MM.1S (cell line): ENCODE results near the gene AMOTL1.

Experiments used
- DNase-seq: peaks from one replicate; pipeline ENCODE4 v3.0.0-alpha.2; 2015
- H2AFZ ChIP-seq: fragments of 300-600 bp; sonication (generic); 2 replicates; pipeline ENCODE4 v1.6.0; 2016; ENCODE audit warnings: antibody characterized with exemption, low read length
- H3F3A ChIP-seq: fragments of 300-600 bp; sonication (generic); 2 replicates; pipeline ENCODE4 v1.6.1; 2016; ENCODE audit warnings: mild to moderate bottlenecking, antibody characterized with exemption, low read length, moderate library complexity, mixed read lengths; ENCODE audit not compliant: insufficient read depth
- H3K27ac ChIP-seq: fragments of 300-600 bp; sonication (generic); 2 replicates; pipeline ENCODE4 v1.5.1; 2016; ENCODE audit warnings: mild to moderate bottlenecking, low read length
- H3K27me3 ChIP-seq: fragments of 300-600 bp; sonication (generic); replicated peaks from 2 replicates; pipeline ENCODE4 v1.6.0; 2016; ENCODE audit warnings: low read length; ENCODE audit not compliant: insufficient read depth
- H3K36me3 ChIP-seq: fragments of 300-600 bp; sonication (generic); replicated peaks from 2 replicates; pipeline ENCODE4 v1.6.1; 2016; ENCODE audit warnings: mild to moderate bottlenecking, low read length, mixed read lengths; ENCODE audit not compliant: insufficient read depth
- H3K4me1 ChIP-seq: fragments of 300-600 bp; sonication (generic); 2 replicates; pipeline ENCODE4 v1.6.1; 2016; ENCODE audit warnings: low read length, mixed read lengths
- H3K4me2 ChIP-seq: fragments of 300-600 bp; sonication (generic); 2 replicates; pipeline ENCODE4 v1.6.0; 2016; ENCODE audit warnings: low read depth, low read length
- H3K4me3 ChIP-seq: fragments of 300-600 bp; sonication (generic); 2 replicates; pipeline ENCODE4 v1.5.1; 2016; ENCODE audit warnings: low read length, mixed read lengths
- H3K79me2 ChIP-seq: fragments of 300-600 bp; sonication (generic); 2 replicates; pipeline ENCODE4 v1.6.1; 2016; ENCODE audit warnings: mixed run types, low read length, mixed read lengths
- H3K9ac ChIP-seq: fragments of 300-600 bp; sonication (generic); 2 replicates; pipeline ENCODE4 v1.6.1; 2016; ENCODE audit warnings: low read length, mixed read lengths
- H3K9me2 ChIP-seq: fragments of 300-600 bp; sonication (generic); replicated peaks from 2 replicates; pipeline ENCODE4 v1.6.1; 2016; ENCODE audit warnings: mild to moderate bottlenecking, low read length, mixed read lengths; ENCODE audit not compliant: insufficient read depth
- H3K9me3 ChIP-seq: fragments of 300-600 bp; sonication (generic); replicated peaks from 2 replicates; pipeline ENCODE4 v1.6.1; 2016; ENCODE audit warnings: mild to moderate bottlenecking, low read length, mixed read lengths; ENCODE audit not compliant: insufficient read depth
- H4K20me1 ChIP-seq: fragments of 300-600 bp; sonication (generic); 2 replicates; pipeline ENCODE4 v1.6.1; 2016; ENCODE audit warnings: mild to moderate bottlenecking, low read length, moderate library complexity, mixed read lengths; ENCODE audit not compliant: insufficient read depth
- CTCF ChIP-seq: fragments of 300-600 bp; sonication (generic); IDR thresholded peaks from 2 replicates; pipeline ENCODE4 v1.5.1; 2016; ENCODE audit warnings: antibody characterized with exemption, low read length, mixed read lengths
- EZH2 ChIP-seq: fragments of 300-600 bp; sonication (generic); optimal IDR thresholded peaks from 2 replicates; pipeline ENCODE3; 2017; ENCODE audit warnings: low read depth, mild to moderate bottlenecking, antibody characterized with exemption, low read length, mixed read lengths
- EZH2phosphoT487 ChIP-seq: fragments of 300-600 bp; sonication (generic); IDR thresholded peaks from 2 replicates; pipeline ENCODE4 v1.6.1; 2018; ENCODE audit warnings: antibody characterized with exemption, low read length

Gene AMOTL1

DNA sequence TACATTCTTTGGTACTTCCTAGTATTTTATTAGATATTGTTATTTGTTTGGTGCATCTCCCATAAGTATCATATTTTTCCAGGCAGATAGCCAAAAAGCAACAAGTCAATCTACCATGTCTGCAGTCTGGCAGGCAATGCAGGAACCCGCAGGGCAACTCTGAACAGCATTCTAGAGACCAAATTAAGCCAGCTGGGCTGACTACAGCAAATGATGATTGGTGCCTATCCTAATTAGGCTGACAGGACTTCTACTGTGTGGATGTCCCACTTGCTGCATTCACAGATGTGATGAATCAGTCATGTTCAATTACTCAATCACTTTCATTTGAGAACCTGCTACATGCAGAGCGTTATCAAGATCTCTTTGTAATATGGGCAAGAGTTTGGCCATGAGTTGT lies 40.3 kb upstream of the AMOTL1 start:
- H4K20me1 ChIP-seq: no peaks in the 10 kb centered on the region
- TF ChIP-seq CTCF (no peak), EZH2phosphoT487 (no peak), EZH2 (no peak)
- H3K36me3 ChIP-seq: no peaks in the 10 kb centered on the region
- H3K4me3 ChIP-seq: no peak overlapping the region
- no peaks in the 10 kb centered on the region for H3K27me3 ChIP-seq
- no peaks in the 10 kb centered on the region for H3K9me2 ChIP-seq
- no peak for DNase-seq
- H3K9me3 ChIP-seq: no peaks in the 10 kb centered on the region
- no peak overlapping the region for H2AFZ ChIP-seq
- H3K9ac ChIP-seq: no peak overlapping the region
- no peaks in the 10 kb centered on the region for H3F3A ChIP-seq
- H3K27ac ChIP-seq: no peak overlapping the region
- no peaks in the 10 kb centered on the region for H3K79me2 ChIP-seq
- no peaks in the 10 kb centered on the region for H3K4me1 ChIP-seq
- no peak overlapping the region for H3K4me2 ChIP-seq

- Histone ChIP-seq H4K20me1 (no peaks in the 10 kb centered on the region), H3K27me3 (no peaks in the 10 kb centered on the region), H3K4me1 (no peaks in the 10 kb centered on the region), H3K79me2 (no peaks in the 10 kb centered on the region), H3K4me2 (no peak overlapping the region), H3K9ac (no peak overlapping the region), H3F3A (no peaks in the 10 kb centered on the region), H3K27ac (no peak overlapping the region), H2AFZ (no peak overlapping the region), H3K9me3 (no peaks in the 10 kb centered on the region), H3K36me3 (no peaks in the 10 kb centered on the region), H3K9me2 (no peaks in the 10 kb centered on the region), H3K4me3 (no peak overlapping the region)
- DNase-seq: no peak
- TF ChIP-seq EZH2 (no peak), CTCF (no peak), EZH2phosphoT487 (no peak)
These were observed 39.6 kb upstream of the AMOTL1 start for GRCh38 chr11:94728541-94728940.

DNA sequence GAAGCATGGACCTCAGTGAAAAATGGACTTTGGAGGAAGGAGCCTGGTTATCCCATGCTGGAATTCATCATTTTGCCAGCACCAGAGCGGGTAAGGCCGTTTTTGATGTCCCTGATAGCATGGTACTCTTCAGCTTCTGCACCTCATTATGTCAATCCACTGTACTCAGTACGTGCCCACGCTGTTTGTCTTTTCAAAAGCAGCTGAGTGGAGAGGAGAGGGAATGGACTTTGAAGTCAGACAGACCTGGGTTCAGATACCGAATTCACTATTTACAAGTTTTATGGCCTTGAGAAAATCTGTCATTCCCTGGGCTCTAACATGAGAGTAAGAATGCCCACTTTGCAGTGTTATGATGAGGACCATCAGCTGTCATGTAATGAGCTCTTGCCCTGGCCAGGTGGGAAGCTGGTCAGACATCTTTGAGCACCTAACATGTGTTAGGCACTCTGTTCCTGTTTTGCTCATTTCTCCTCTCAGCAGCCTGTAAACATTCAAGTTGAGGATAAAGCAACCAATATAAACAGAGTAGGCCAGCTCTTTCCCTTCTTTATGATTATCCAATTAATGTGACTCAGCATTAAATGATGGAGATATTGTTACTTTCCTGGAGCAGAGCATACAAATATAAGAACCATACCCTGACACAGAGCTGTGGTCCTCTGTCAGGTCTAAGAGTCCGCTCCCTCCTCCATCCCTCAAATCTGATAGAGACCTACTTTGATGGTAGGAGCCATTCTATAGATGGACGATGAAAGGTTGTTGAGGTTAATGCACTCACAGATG lies 39.0 kb upstream of the AMOTL1 start:
- DNase-seq: no peak
- Histone ChIP-seq H3K36me3 (no peaks in the 10 kb centered on the region), H3K27me3 (no peaks in the 10 kb centered on the region), H3F3A (no peaks in the 10 kb centered on the region), H3K4me3 (no peak overlapping the region), H2AFZ (no peak overlapping the region), H3K9me3 (no peaks in the 10 kb centered on the region), H3K9me2 (no peaks in the 10 kb centered on the region), H3K9ac (no peak overlapping the region), H3K79me2 (no peaks in the 10 kb centered on the region), H3K4me2 (no peak overlapping the region), H3K27ac (no peak overlapping the region), H4K20me1 (no peaks in the 10 kb centered on the region), H3K4me1 (no peaks in the 10 kb centered on the region)
- TF ChIP-seq EZH2phosphoT487: no peak

- H3K36me3 ChIP-seq: no peaks in the 10 kb centered on the region
- H3K9ac ChIP-seq: no peak overlapping the region
- H3K27ac ChIP-seq: no peak overlapping the region
- H3K4me2 ChIP-seq: no peak overlapping the region
- H3K4me3 ChIP-seq: no peak overlapping the region
- no peaks in the 10 kb centered on the region for H3K4me1 ChIP-seq
- no peak overlapping the region for H2AFZ ChIP-seq
- no peaks in the 10 kb centered on the region for H3F3A ChIP-seq
- TF ChIP-seq CTCF (no peak), EZH2 (no peak), EZH2phosphoT487 (no peak)
- H3K27me3 ChIP-seq: no peaks in the 10 kb centered on the region
- H3K9me2 ChIP-seq: no peaks in the 10 kb centered on the region
- H3K79me2 ChIP-seq: no peaks in the 10 kb centered on the region
- H4K20me1 ChIP-seq: no peaks in the 10 kb centered on the region
- no peak for DNase-seq
- no peaks in the 10 kb centered on the region for H3K9me3 ChIP-seq
These were observed 38.0 kb upstream of the AMOTL1 start for GRCh38 chr11:94730153-94730552.
